Raji (cell line): Measurements from ENCODE around the gene GAS2L1.

Experiments used
- POLR2A ChIP-seq: IDR thresholded peaks from 2 replicates; pipeline ENCODE4 v1.6.1; 2011; ENCODE audit warnings: low read depth, low read length, control low read depth; ENCODE audit not compliant: insufficient read depth

Gene GAS2L1

GRCh38 chr22:29269731-29270474 lies 36.5 kb upstream of the GAS2L1 start:
- no peak for TF ChIP-seq POLR2A

- no peak for TF ChIP-seq POLR2A
These were observed 35.8 kb upstream of the GAS2L1 start for GRCh38 chr22:29270475-29271271.

GRCh38 chr22:29272624-29273023 lies 33.8 kb upstream of the GAS2L1 start:
- no peak for TF ChIP-seq POLR2A

GRCh38 chr22:29275167-29275566 lies 31.3 kb upstream of the GAS2L1 start:
- no peak for TF ChIP-seq POLR2A

- TF ChIP-seq POLR2A: no peak
These were observed 30.5 kb upstream of the GAS2L1 start for GRCh38 chr22:29275819-29276565.

- TF ChIP-seq POLR2A: no peak
These were observed 28.5 kb upstream of the GAS2L1 start for GRCh38 chr22:29277927-29278326.

- no peak for TF ChIP-seq POLR2A
These were observed 22.3 kb upstream of the GAS2L1 start for GRCh38 chr22:29284196-29284595.

GRCh38 chr22:29288837-29289236 lies 17.6 kb upstream of the GAS2L1 start:
- TF ChIP-seq POLR2A: no peak

- no peak for TF ChIP-seq POLR2A
These were observed 16.4 kb upstream of the GAS2L1 start for GRCh38 chr22:29290061-29290460.

GRCh38 chr22:29291215-29291614 lies 15.2 kb upstream of the GAS2L1 start:
- TF ChIP-seq POLR2A: no peak

- no peak for TF ChIP-seq POLR2A
These were observed 14.1 kb upstream of the GAS2L1 start for GRCh38 chr22:29292379-29292778.

- TF ChIP-seq POLR2A: no peak
These were observed 7.8 kb upstream of the GAS2L1 start for GRCh38 chr22:29298641-29299040.

GRCh38 chr22:29299136-29299900 lies 7.1 kb upstream of the GAS2L1 start:
- TF ChIP-seq POLR2A: no peak

GRCh38 chr22:29300467-29300806 lies 6.0 kb upstream of the GAS2L1 start:
- no peak for TF ChIP-seq POLR2A

- no peak for TF ChIP-seq POLR2A
These were observed 5.4 kb upstream of the GAS2L1 start for GRCh38 chr22:29300807-29301601.
